Adrenal gland (tissue), 12 donors: ENCODE data around the gene KRTAP4-3. TPM values are rescaled to one million over a fixed set of nuclear protein-coding genes. Genes with fewer than 3 reads are reported as not detected.

Source experiments
- DNase-seq, 7 donors: peaks; one replicate each; pipeline ENCODE4 v3.0.0-alpha.2; 2019 to 2020
- H3K27ac ChIP-seq, 5 donors: fragments of 200-600 bp; sonication (generic) in 4 of 5; 1 replicate in 3 of 5; 2 replicates in 2 of 5; pipeline versions ENCODE4 v1.5.1 to v1.8.0; 2016 to 2020; ENCODE audit warnings: mild to moderate bottlenecking in 1 of 5
- H3K27me3 ChIP-seq: fragments of 200-600 bp; 2 replicates; pipeline ENCODE4 v1.8.0; 2021
- H3K36me3 ChIP-seq, 2 donors: fragments of 200-600 bp; replicated peaks in 1 of 2; 1 replicate in 1 of 2; 2 replicates in 1 of 2; pipeline versions ENCODE4 v1.5.1 to v1.8.0; 2018 to 2022
- H3K4me1 ChIP-seq, 2 donors: fragments of 200-600 bp; replicated peaks in 1 of 2; 1 replicate in 1 of 2; 2 replicates in 1 of 2; pipeline versions ENCODE4 v1.5.1 to v1.8.0; 2018 to 2021
- H3K4me3 ChIP-seq, 4 donors: fragments of 200-600 bp; sonication (generic) in 3 of 4; one replicate each; pipeline ENCODE4 v1.5.1; 2016 to 2018
- H3K9me3 ChIP-seq, 3 donors: fragments of 200-600 bp; sonication (generic) in 1 of 3; replicated peaks in 1 of 3; 1 replicate in 2 of 3; 2 replicates in 1 of 3; pipeline versions ENCODE4 v1.5.1 to v1.8.0; 2016 to 2021
- POLR2A ChIP-seq, 2 donors: fragments of 450-650 bp; IDR thresholded peaks; one replicate each; pipeline ENCODE4 v1.6.1; 2017; ENCODE audit warnings: antibody characterized with exemption in 2 of 2, mild to moderate bottlenecking in 2 of 2, moderate library complexity in 1 of 2
- WGBS, 4 donors: extraction: QIAGEN DNeasy Blood & Tissue Kit in 2 of 4; methylation state at CpG; one replicate each; pipeline versions ENCODE4 v1.1.5 to v1.1.7; 2013 to 2017; 5-methylcytosine and 5-hydroxymethylcytosine counted together
- intact Hi-C, 2 donors: fragments of 100-400 bp; cut with DNase I; formaldehyde crosslinking; loops; one replicate each; pipeline versions ENCODE4 v1.14.1 to v1.15.0; 2022 to 2023
- polyA plus RNA-seq, 3 donors: library from polyadenylated mRNA; stranded (reverse); fragments of 200-250 nt in 2 of 3; fragments of 350-450 nt in 1 of 3; fragmentation: Illumina TruSeq in 1 of 3; extraction: RNeasy Lipid Tissue Mini Kit (QIAGEN cat#74804) in 1 of 3; gene quantifications; one replicate each; pipeline ENCODE4 v1.2.3, GENCODE V29; 2013 to 2014
- total RNA-seq, 9 donors: library from RNA; depleted of rRNA in 4 of 9; stranded (reverse); fragments of >200 nt in 4 of 9; fragments of 120-200 nt in 1 of 9; fragmentation: NEBNext Ultra II Directional in 1 of 9; extraction: Animal tissue kit (Norgen Biotek cat#: 25700) in 1 of 9; gene quantifications; one replicate each; pipeline versions ENCODE4 v1.1.0 to v1.2.4, GENCODE V29; 2013 to 2023
- TF ChIP-seq, protein P1 (sequence below), 6 experiments: fragments of 450-650 bp in 4 of 6; fragments of 200-600 bp in 2 of 6; sonication (generic) in 1 of 6; IDR thresholded peaks; 1 replicate in 5 of 6; 2 replicates in 1 of 6; pipeline versions ENCODE4 v1.5.1 to v1.8.0; 2016 to 2021; ENCODE audit warnings: antibody characterized with exemption in 6 of 6, mild to moderate bottlenecking in 2 of 6, moderate library complexity in 1 of 6
- donor health status: healthy with polysubstance abuse.
- donor health status: Bipolar disorder and iron deficiency.
- donor health status: DM: yes; HTN: yes; CAD: no.
- donor health status: DM: no; HTN: no; CAD: no.
- donor health status: DM: no; HTN: no; CAD: no.
- donor health status: DM: yes; HTN: yes; CAD: no.

KRTAP4-3 gene
- total and polyA plus RNA-seq, 12 donors: not detected

DNA sequence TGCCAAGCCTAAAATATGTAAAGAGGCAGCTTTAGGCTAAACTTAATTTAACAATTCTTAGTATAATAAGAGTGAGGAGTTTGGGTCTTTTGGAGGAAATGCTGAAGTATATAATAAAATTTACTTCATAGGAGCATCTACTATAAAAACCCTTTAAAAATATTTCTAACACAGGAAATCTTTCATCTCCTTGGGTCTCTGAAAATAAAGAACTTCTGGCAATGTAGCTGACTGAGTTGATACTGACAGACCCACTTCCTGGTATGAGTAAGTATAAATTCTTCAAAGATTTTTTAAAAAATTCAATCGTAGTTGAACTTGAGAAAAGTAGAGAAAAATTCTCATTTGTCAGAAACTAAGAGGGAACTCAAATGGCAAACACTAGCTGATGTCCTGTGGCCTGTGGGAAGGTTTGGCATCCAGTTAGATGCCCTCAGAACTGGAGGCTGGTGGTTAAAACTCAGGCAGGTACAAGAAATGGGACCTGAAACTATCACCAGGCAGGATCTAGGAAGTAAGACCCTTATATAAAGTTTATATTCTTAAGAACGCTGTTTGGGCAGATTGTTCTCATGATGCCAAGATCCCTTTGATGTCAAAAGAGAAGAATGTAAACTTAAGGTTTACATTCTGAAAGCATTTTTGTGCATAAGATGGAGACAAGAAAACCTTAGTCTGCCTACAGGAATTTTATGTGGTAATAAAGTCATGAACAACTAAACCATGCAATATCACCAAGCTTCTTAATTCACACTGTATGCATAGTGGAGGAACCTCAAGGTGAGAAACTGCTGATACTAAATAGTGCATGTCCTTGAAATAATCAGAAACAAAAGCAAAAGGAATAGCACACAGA is 33.9 kb downstream of the KRTAP4-3 start:
- Histone ChIP-seq H3K36me3 (no peaks in the 10 kb centered on the region), H3K4me1 (no peaks in the 10 kb centered on the region), H3K27ac (no peak overlapping the region), H3K9me3 (no peaks in the 10 kb centered on the region), H3K27me3 (no peaks in the 10 kb centered on the region), H3K4me3 (no peak overlapping the region)
- no peak for DNase-seq
- WGBS, 4 donors: 52 to 70% (median 58%) methylated on average over 2 of the region's 2 CpGs
- no peak for TF ChIP-seq POLR2A (IDR thresholded peaks at IDR 0.05)
- TF ChIP-seq, protein P1, sequence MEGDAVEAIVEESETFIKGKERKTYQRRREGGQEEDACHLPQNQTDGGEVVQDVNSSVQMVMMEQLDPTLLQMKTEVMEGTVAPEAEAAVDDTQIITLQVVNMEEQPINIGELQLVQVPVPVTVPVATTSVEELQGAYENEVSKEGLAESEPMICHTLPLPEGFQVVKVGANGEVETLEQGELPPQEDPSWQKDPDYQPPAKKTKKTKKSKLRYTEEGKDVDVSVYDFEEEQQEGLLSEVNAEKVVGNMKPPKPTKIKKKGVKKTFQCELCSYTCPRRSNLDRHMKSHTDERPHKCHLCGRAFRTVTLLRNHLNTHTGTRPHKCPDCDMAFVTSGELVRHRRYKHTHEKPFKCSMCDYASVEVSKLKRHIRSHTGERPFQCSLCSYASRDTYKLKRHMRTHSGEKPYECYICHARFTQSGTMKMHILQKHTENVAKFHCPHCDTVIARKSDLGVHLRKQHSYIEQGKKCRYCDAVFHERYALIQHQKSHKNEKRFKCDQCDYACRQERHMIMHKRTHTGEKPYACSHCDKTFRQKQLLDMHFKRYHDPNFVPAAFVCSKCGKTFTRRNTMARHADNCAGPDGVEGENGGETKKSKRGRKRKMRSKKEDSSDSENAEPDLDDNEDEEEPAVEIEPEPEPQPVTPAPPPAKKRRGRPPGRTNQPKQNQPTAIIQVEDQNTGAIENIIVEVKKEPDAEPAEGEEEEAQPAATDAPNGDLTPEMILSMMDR (IDR thresholded peaks at IDR 0.05): no peak
- intact Hi-C loops: no loop called here

DNA sequence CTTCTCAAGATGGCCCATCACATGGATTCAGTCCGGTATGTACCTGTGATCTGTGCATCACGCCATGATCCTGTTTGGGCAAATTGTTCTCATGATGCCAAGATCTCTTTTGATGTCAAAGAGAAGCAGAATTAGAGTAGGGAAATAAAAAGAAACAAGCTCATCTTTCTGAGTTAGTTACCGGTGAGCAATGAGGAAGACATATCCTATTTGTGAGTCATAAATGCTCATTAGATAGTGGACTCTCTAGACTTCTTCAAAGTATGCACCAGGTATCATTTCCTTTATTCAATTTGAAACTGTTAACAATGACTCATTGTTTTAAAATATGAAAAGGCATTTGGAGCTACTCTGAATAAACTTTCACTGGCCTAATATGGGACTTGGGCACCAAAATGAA is 36.0 kb downstream of the KRTAP4-3 start:
- no peaks in the 10 kb centered on the region for H3K27me3 ChIP-seq
- WGBS, 4 donors: 79 to 88% (median 85%) methylated on average over 3 of the region's 3 CpGs

DNA sequence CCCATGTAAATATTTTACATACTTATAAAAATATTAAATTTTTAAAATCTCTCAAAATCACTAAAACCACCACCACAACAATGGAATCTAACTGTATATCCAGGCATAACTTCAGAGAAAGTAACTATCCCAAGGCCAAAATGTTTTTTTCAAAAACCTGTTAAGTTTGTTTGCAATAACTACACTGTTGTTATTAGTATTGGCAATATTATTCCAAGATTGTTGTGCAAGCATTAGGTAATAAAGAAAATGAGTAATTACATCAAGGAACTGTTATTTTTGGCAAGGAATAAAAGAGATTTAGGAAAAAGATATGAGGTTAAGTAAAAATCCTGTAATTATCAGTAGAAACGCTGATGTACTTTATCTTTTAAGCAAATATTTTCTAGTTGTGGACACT is 40.6 kb downstream of the KRTAP4-3 start:
- no peaks in the 10 kb centered on the region for H3K4me1 ChIP-seq
- DNase-seq: no peak
- WGBS, 4 donors: 26 to 44% (median 29%) methylated on average over 1 of the region's 1 CpG
- H3K27ac ChIP-seq: no peak overlapping the region
- no peaks in the 10 kb centered on the region for H3K27me3 ChIP-seq
- TF ChIP-seq POLR2A (IDR thresholded peaks at IDR 0.05): no peak
- TF ChIP-seq, protein P1 (IDR thresholded peaks at IDR 0.05): no peak
- H3K4me3 ChIP-seq: no peak overlapping the region
- intact Hi-C loops: no loop called here
- no peaks in the 10 kb centered on the region for H3K36me3 ChIP-seq
- H3K9me3 ChIP-seq: no peaks in the 10 kb centered on the region

More for the DNA sequence above, 36.0 kb downstream of the KRTAP4-3 start:
- TF ChIP-seq POLR2A (IDR thresholded peaks at IDR 0.05): no peak
- TF ChIP-seq, protein P1 (IDR thresholded peaks at IDR 0.05): no peak
- DNase-seq: no peak
- no peaks in the 10 kb centered on the region for H3K4me1 ChIP-seq
- no peak overlapping the region for H3K4me3 ChIP-seq
- H3K36me3 ChIP-seq: no peaks in the 10 kb centered on the region
- no peak overlapping the region for H3K27ac ChIP-seq
- H3K9me3 ChIP-seq: no peaks in the 10 kb centered on the region
- intact Hi-C loops: no loop called here

DNA sequence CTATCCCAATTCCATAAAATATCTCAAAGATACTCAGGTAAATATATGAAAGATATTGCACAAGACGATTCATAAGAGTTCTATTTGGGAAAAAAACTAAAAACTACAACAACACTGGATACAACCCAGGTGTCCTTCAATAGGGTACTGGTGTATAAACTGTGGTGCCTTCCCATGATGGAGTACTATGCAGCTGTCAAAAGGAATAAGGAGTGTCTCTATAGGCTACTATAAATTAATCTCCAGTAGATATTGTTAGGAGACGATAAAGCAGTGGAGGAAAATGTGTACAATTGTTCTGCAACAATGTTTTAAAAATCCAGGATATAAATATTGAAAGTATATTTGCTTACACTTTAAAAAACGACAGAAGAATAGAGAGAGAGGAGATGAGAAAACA is 41.6 kb downstream of the KRTAP4-3 start:
- Histone ChIP-seq H3K27me3 (no peaks in the 10 kb centered on the region), H3K4me3 (no peak overlapping the region), H3K27ac (no peak overlapping the region), H3K36me3 (no peaks in the 10 kb centered on the region), H3K4me1 (no peaks in the 10 kb centered on the region), H3K9me3 (no peaks in the 10 kb centered on the region)
- no peak for DNase-seq
- intact Hi-C loops: no loop called here
- TF ChIP-seq, protein P1 (IDR thresholded peaks at IDR 0.05): no peak
- no peak for TF ChIP-seq POLR2A (IDR thresholded peaks at IDR 0.05)
- WGBS, 4 donors: 67 to 90% (median 82%) methylated on average over 3 of the region's 3 CpGs
